GM18498 (cell line): Measurements from ENCODE around the gene PTPRN2.

Experiments used
- ATAC-seq: cut with Tn5 transposase; IDR thresholded peaks from one replicate; pipeline ENCODE4 v1.9.1; 2021; ENCODE audit warnings: mild to moderate bottlenecking, moderate library complexity; ENCODE audit not compliant: unreplicated experiment

The PTPRN2 gene

GRCh38 chr7:158581440-158582088 lies 6.1 kb downstream of the PTPRN2 start:
- ATAC-seq, result no peak

GRCh38 chr7:158579662-158580646 lies 7.7 kb downstream of the PTPRN2 start:
- ATAC-seq, result no peak

GRCh38 chr7:158576050-158576762 lies 11.4 kb downstream of the PTPRN2 start:
- ATAC-seq, result no peak

DNA sequence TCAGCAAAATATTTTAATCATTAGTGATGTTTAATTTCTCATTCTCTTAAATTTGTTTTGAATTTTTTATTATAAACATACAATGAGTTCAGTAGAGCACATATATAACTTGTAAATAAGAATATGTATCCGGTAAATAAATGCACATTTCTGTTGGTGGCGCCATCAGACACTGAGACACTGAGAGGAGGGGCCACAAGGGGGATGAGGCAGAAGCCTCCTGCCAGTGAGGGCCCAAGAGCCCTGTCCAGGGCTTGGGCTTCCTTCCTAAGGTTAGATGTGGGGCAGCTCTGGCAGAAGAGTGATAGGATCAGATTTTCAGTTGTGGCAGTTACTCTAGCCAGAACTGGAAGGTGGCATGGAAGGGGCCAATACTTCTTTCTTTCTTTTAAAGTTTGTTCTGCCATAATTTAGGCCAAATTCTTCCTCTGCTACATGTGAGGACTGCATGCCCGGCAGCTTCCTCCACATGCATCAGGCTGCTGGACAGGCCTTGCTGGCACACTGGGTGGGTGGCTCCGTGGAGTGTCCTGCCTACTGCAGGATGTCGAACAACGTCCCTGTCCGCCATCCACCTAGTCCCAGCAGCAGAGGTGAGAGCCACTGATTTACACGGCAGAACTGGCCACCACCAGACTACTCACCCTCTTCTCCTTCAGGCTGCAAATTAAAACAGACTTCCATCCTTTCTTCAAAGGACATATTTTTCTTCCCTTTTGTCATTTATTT lies 13.2 kb downstream of the PTPRN2 start:
- no peak for ATAC-seq

DNA sequence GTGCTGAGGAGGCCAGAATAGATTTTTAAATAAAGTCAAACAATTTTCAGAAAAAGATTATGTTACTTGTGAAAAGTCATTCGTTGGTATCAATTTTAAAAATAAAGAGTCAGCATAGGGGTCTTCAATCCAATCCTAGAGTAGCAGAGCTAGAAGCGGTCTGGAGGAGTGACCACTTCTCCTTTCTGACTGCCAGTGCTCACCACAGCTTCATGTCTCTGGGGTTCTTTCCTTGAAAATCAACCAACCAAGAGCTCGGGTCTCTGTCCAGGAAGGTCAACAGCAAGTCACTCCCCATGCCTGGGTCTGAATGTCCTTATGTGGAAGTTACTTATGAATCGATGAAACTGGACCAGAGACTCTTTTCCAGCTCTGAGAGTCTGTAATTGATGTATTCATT lies 14.3 kb downstream of the PTPRN2 start:
- ATAC-seq, result no peak

DNA sequence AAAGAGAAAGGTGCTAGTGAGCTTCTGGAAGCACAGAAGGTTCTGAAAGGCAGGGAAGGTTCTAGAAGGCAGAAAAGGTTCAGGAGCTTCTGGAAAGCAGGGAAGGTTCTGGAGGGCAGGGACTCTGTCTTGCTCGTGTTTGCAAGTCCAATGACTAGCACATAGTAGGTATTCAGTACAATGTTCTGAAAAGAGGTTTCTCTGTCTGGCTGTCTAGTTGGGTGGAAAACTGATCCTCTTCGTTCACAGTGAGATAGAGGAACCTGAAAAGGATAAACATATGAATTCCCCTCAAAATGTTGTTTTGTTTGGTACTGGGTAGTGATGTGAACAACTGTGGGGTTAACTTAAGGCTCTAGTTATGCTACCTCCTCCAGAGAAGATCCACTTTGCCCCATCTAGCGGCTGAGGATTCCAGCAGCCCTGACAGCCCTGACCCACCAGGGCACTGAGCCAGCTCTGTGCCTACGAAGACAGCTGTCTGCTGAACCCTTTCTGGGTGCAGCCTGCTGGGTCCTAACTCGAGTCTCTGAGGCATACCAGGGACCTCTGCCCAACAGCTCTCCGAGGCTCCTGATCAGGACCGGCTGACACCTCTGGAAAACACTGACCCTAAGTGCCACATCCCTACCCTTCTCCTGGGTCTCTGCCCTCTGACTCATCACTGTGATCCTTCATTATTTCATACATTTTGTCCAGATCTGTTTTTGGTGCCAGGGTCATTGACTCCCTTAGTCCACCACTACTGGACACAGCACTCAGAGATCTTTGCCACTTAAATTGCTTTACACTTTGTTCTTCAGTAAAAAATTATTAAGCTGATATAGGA lies 15.4 kb downstream of the PTPRN2 start:
- ATAC-seq, result no peak

- ATAC-seq, result no peak
Measured at GRCh38 chr7:158570449-158571170, 17.0 kb downstream of the PTPRN2 start.

DNA sequence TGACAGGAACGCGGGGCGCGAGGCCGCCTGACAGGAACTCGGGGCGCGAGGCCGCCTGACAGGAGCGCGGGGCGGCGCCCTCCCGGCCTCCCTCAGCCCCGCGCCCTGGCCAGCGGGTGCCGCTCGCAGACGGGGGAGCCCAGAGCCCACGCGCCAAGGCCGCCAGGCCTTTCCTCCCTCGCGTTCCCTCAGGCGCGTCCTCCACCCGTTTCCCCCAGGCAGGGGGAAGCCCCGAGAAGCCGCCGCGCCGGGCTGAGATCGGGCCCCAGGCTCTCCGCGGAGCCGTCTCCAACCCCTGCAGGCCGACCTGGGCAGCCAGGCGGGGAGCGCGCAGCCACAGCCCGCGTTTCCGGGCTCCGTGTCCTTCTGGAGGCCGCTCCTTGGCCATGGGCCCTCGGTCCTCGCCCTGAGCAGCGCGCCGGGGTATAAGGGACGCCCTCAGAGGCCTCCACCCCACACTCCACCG lies 17.7 kb downstream of the PTPRN2 start:
- ATAC-seq, result no peak

GRCh38 chr7:158568974-158569857 lies 18.4 kb downstream of the PTPRN2 start:
- no peak for ATAC-seq

- no peak for ATAC-seq
Measured at GRCh38 chr7:158567153-158567603, 20.4 kb downstream of the PTPRN2 start.

GRCh38 chr7:158564663-158565035 lies 23.0 kb downstream of the PTPRN2 start:
- no peak for ATAC-seq

DNA sequence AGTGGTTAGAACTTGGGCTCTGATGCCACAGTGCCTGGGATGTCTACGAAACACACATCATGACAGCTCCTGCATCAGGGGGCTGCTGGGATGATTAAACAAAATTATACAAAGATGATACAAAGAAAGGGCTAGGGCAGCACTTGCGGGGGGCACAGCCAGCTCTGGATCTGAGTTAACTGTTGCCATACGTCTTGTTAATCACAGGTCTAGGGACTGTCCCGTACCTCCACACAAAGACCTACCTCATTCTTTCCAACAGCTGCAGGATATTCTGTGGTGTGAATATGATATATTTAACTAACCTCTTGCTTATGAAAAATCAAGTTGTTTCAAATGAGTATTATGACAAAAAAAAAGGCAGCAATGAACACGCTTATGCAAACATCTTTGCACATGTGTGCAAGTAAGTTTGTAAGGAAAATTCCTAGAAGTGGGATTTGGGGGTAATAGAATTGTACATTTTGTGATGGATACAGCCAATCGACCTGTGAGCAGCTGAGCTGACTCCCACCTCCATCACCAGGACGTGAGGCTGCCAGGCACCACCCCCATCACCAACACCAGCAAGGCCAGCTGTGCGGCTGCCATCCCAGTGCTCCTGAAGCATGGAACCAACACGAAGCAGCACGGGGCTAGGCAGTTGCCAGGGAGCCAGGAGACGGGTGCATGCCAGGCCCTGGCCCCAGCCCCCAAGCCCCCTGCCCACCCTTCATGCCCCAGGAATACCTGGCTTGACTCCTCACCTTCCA lies 23.5 kb downstream of the PTPRN2 start:
- no peak for ATAC-seq

GRCh38 chr7:158563051-158563450 lies 24.6 kb downstream of the PTPRN2 start:
- ATAC-seq, result no peak

GRCh38 chr7:158562517-158562916 lies 25.1 kb downstream of the PTPRN2 start:
- ATAC-seq, result no peak

- no peak for ATAC-seq
Measured at GRCh38 chr7:158561659-158562058, 26.0 kb downstream of the PTPRN2 start.

- no peak for ATAC-seq
Measured at GRCh38 chr7:158560386-158560785, 27.2 kb downstream of the PTPRN2 start.

DNA sequence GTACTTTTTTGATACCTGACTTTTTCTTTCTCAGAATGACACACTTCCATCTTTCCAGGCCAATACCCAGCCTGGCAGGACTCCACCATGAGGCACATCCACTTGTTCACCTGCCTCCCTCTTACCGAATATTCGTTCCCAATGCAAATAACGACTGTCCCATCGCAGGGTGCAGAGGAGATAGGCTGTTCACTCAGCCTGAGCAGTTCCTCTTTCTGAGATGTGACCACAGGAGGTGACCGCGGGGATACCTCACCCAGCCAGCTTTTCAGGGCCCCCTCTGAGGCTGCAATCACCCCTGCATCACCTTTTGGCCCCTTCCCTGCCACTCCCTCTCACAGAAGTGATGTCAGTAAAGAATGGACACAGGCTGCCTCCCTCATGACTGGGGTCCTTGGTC lies 28.3 kb downstream of the PTPRN2 start:
- ATAC-seq, result no peak
